WTC11 (cell line): Measurements from ENCODE around the gene ZFAND3. TPM values are rescaled to one million over a fixed set of nuclear protein-coding genes. Genes with fewer than 3 reads are reported as not detected.
A peak's percentile ranks its signal among the peaks of the same experiment; 100 is the strongest.

Experiments used
- ATAC-seq: fragments of 200-7000 bp; cut with Tn5 transposase; 2 replicates; pipeline ENCODE4 v1.10.0; 2021; ENCODE audit warnings: mild to moderate bottlenecking, moderate library complexity
- CTCF ChIA-PET: fragments of 300-600 bp; sonication (Branson Sonifier 250); formaldehyde crosslinking; loops from one replicate; lab custom pipeline; 2021; ENCODE audit warnings: antibody characterized with exemption; lab: Charles Lee
- POLR2A ChIA-PET: fragments of 350-600 bp; sonication (Branson Sonifier 250); formaldehyde crosslinking; loops from one replicate; lab custom pipeline; 2021; ENCODE audit warnings: antibody characterized with exemption; lab: Charles Lee
- DNase-seq: peaks from one replicate; pipeline ENCODE4 v3.0.0; 2021; ENCODE audit warnings: low spot score
- H3K27ac Mint-ChIP-seq: 2 replicates; pipeline ENCODE4 v1.8.0; 2021; ENCODE audit warnings: mixed read lengths
- H3K27me3 Mint-ChIP-seq: 2 replicates; pipeline ENCODE4 v1.8.0; 2021; ENCODE audit warnings: low read depth, mild to moderate bottlenecking, moderate library complexity, mixed read lengths
- H3K36me3 Mint-ChIP-seq: 2 replicates; pipeline ENCODE4 v1.8.0; 2021; ENCODE audit warnings: mixed read lengths
- H3K4me1 Mint-ChIP-seq: 2 replicates; pipeline ENCODE4 v1.8.0; 2022; ENCODE audit warnings: mixed read lengths
- H3K4me3 Mint-ChIP-seq: 2 replicates; pipeline ENCODE4 v1.8.0; 2021; ENCODE audit warnings: mild to moderate bottlenecking, moderate library complexity, mixed read lengths
- H3K9me3 Mint-ChIP-seq: 2 replicates; pipeline ENCODE4 v1.8.0; 2021; ENCODE audit warnings: mixed read lengths
- ATF1 ChIP-seq: sonication (generic); formaldehyde crosslinking; IDR thresholded peaks from 2 replicates; pipeline ENCODE4 v1.8.1; 2023; ENCODE audit warnings: mild to moderate bottlenecking, moderate library complexity, missing genetic modification reagents
- ATF2 ChIP-seq: sonication (generic); formaldehyde crosslinking; IDR thresholded peaks from 2 replicates; pipeline ENCODE4 v1.8.1; 2022; ENCODE audit warnings: low read depth, missing genetic modification reagents, borderline replicate concordance
- CDX4 ChIP-seq: fragments of 250-450 bp; sonication (Bioruptor Pico); IDR thresholded peaks from 2 replicates; pipeline ENCODE4 v1.9.0; 2021; ENCODE audit warnings: moderate library complexity, mild to moderate bottlenecking, inconsistent platforms, borderline replicate concordance
- CREB1 ChIP-seq: sonication (generic); formaldehyde crosslinking; IDR thresholded peaks from 2 replicates; pipeline ENCODE4 v1.8.0; 2023; ENCODE audit warnings: mild to moderate bottlenecking, missing genetic modification reagents
- CTCF ChIP-seq: fragments of 200-600 bp; IDR thresholded peaks from 2 replicates; pipeline ENCODE4 v1.8.0; 2022; ENCODE audit warnings: antibody characterized with exemption
- ESRRA ChIP-seq: sonication (generic); formaldehyde crosslinking; IDR thresholded peaks from 2 replicates; pipeline ENCODE4 v1.8.1; 2022; ENCODE audit warnings: mild to moderate bottlenecking, missing genetic modification reagents, borderline replicate concordance
- FOXK1 ChIP-seq: sonication (generic); formaldehyde crosslinking; IDR thresholded peaks from 2 replicates; pipeline ENCODE4 v1.8.0; 2022; ENCODE audit warnings: mild to moderate bottlenecking, moderate library complexity, missing genetic modification reagents
- FOXP4 ChIP-seq: sonication (generic); formaldehyde crosslinking; IDR thresholded peaks from 2 replicates; pipeline ENCODE4 v1.8.0; 2022; ENCODE audit warnings: mild to moderate bottlenecking, missing genetic modification reagents
- GABPB1 ChIP-seq: sonication (generic); formaldehyde crosslinking; IDR thresholded peaks from 2 replicates; pipeline ENCODE4 v1.8.1; 2023; ENCODE audit warnings: mild to moderate bottlenecking, missing genetic modification reagents
- IRF1 ChIP-seq: sonication (generic); formaldehyde crosslinking; IDR thresholded peaks from 2 replicates; pipeline ENCODE4 v1.8.0; 2023; ENCODE audit warnings: missing genetic modification reagents
- IRF2 ChIP-seq: sonication (generic); formaldehyde crosslinking; IDR thresholded peaks from 2 replicates; pipeline ENCODE4 v1.8.0; 2022; ENCODE audit warnings: low read depth, missing genetic modification reagents, borderline replicate concordance
- JAZF1 ChIP-seq: fragments of 250-450 bp; sonication (Bioruptor Pico); IDR thresholded peaks from 2 replicates; pipeline ENCODE4 v1.9.0; 2021; ENCODE audit warnings: moderate library complexity, mild to moderate bottlenecking, inconsistent platforms
- MAX ChIP-seq: sonication (generic); formaldehyde crosslinking; IDR thresholded peaks from 2 replicates; pipeline ENCODE4 v1.8.0; 2022; ENCODE audit warnings: mild to moderate bottlenecking, missing genetic modification reagents
- PREB ChIP-seq: sonication (generic); formaldehyde crosslinking; IDR thresholded peaks from 2 replicates; pipeline ENCODE4 v1.8.1; 2022; ENCODE audit warnings: mild to moderate bottlenecking, missing genetic modification reagents, moderate library complexity, borderline replicate concordance
- RORB ChIP-seq: fragments of 250-450 bp; sonication (Bioruptor Pico); IDR thresholded peaks from 2 replicates; pipeline ENCODE4 v1.9.0; 2021; ENCODE audit warnings: mild to moderate bottlenecking
- SMAD4 ChIP-seq: sonication (generic); formaldehyde crosslinking; IDR thresholded peaks from 2 replicates; pipeline ENCODE4 v1.8.0; 2022; ENCODE audit warnings: mild to moderate bottlenecking, missing genetic modification reagents
- SOX15 ChIP-seq: fragments of 250-450 bp; sonication (Bioruptor Pico); IDR thresholded peaks from 2 replicates; pipeline ENCODE4 v1.9.0; 2021; ENCODE audit warnings: mild to moderate bottlenecking
- STAT6 ChIP-seq: sonication (generic); formaldehyde crosslinking; conservative IDR thresholded peaks from 2 replicates; pipeline ENCODE4 v1.8.1; 2023; ENCODE audit warnings: mild to moderate bottlenecking, low read depth, missing genetic modification reagents, moderate library complexity
- USF2 ChIP-seq: sonication (generic); formaldehyde crosslinking; IDR thresholded peaks from 2 replicates; pipeline ENCODE4 v1.8.1; 2023; ENCODE audit warnings: mild to moderate bottlenecking, missing genetic modification reagents, moderate library complexity
- ZBTB43 ChIP-seq: sonication (generic); formaldehyde crosslinking; IDR thresholded peaks from 2 replicates; pipeline ENCODE4 v1.8.1; 2023; ENCODE audit warnings: mild to moderate bottlenecking, missing genetic modification reagents
- ZNF416 ChIP-seq: fragments of 250-450 bp; sonication (Bioruptor Pico); IDR thresholded peaks from 2 replicates; pipeline ENCODE4 v1.9.0; 2021; ENCODE audit warnings: mild to moderate bottlenecking, inconsistent platforms
- total RNA-seq: library from RNA; stranded (reverse); gene quantifications from 3 replicates; pipeline ENCODE4 v1.2.3, GENCODE V29; 2021

The ZFAND3 gene
- total RNA-seq, 1 experiment from 2014 or later: 50.3 TPM

- TF ChIP-seq CDX4 (CRISPR knock-in tag) (no peak), USF2 (CRISPR knock-in tag) (no peak), ATF2 (CRISPR knock-in tag) (no peak), IRF1 (CRISPR knock-in tag) (no peak), ESRRA (CRISPR knock-in tag) (no peak), SMAD4 (CRISPR knock-in tag) (no peak), GABPB1 (CRISPR knock-in tag) (no peak), PREB (CRISPR knock-in tag) (no peak), CTCF (no peak)
These were observed 317.0 kb downstream of the ZFAND3 start (continued) for GRCh38 chr6:38136547-38136946.

- Mint-ChIP-seq H3K36me3 (no peaks in the 10 kb centered on the region), H3K4me3 (peak overlapping the region; percentile 53), H3K4me1 (peaks cover 54% of the 10 kb centered on the region), H3K27me3 (no peaks in the 10 kb centered on the region), H3K9me3 (no peaks in the 10 kb centered on the region), H3K27ac (peak overlapping the region; percentile 91)
- peak; percentile 40 for DNase-seq
- POLR2A ChIA-PET: interaction anchor here (0.6 kb wide), 1 partner anchor 22 kb away, joined by 3 read pairs; no protein-coding TSS in a partner anchor
- CTCF ChIA-PET: interaction anchor here (0.7 to 1.6 kb wide), 13 partner anchors 15 to 484 kb away, joined by 3 to 8 read pairs (median 3); no protein-coding TSS in a partner anchor
- ATAC-seq: peak; percentile 89
- TF ChIP-seq RORB (CRISPR knock-in tag) (no peak), ZBTB43 (CRISPR knock-in tag) (no peak), JAZF1 (no peak), ZNF416 (CRISPR knock-in tag) (no peak), SOX15 (no peak), FOXP4 (CRISPR knock-in tag) (no peak), FOXK1 (CRISPR knock-in tag) (no peak), MAX (CRISPR knock-in tag) (no peak), IRF2 (CRISPR knock-in tag) (no peak), ATF1 (CRISPR knock-in tag) (no peak), CREB1 (CRISPR knock-in tag) (no peak), STAT6 (CRISPR knock-in tag) (no peak)
These were observed 318.2 kb downstream of the ZFAND3 start for GRCh38 chr6:38137608-38138265.
